Nucleus accumbens (tissue), 56 donors: ENCODE results near the gene C12orf57.
A peak's percentile ranks its signal among the peaks of the same experiment; 100 is the strongest.

Source experiments
- DNase-seq, 56 donors: peaks; one replicate each; lab custom pipeline; 2025; lab: John Stamatoyannopoulos, UW

C12orf57 gene

GRCh38 chr12:6961278-6961694, 17.5 kb downstream of the C12orf57 start:
- peak in 31 of 56 donors; percentile 16 to 84 (median 55) for DNase-seq

- peak in 8 of 56 donors; percentile 13 to 41 (median 18) for DNase-seq
These were observed 18.0 kb downstream of the C12orf57 start for GRCh38 chr12:6961695-6962284.

GRCh38 chr12:6962285-6963015, 18.6 kb downstream of the C12orf57 start:
- DNase-seq, result no peak

- no peak for DNase-seq
These were observed 19.4 kb downstream of the C12orf57 start for GRCh38 chr12:6963016-6963731.

GRCh38 chr12:6963791-6964413, 20.1 kb downstream of the C12orf57 start:
- no peak for DNase-seq

- no peak for DNase-seq
These were observed 20.8 kb downstream of the C12orf57 start for GRCh38 chr12:6964605-6965025.

- peak in 51 of 56 donors; percentile 31 to 88 (median 62) for DNase-seq
These were observed 21.3 kb downstream of the C12orf57 start for GRCh38 chr12:6965026-6965661.

GRCh38 chr12:6965714-6966113, 21.9 kb downstream of the C12orf57 start:
- no peak for DNase-seq

GRCh38 chr12:6966351-6966750, 22.5 kb downstream of the C12orf57 start:
- no peak for DNase-seq

- no peak for DNase-seq
These were observed 23.9 kb downstream of the C12orf57 start for GRCh38 chr12:6967651-6968100.

GRCh38 chr12:6968426-6968825, 24.6 kb downstream of the C12orf57 start:
- no peak for DNase-seq

- DNase-seq, result peak in 2 of 56 donors; percentile 47 to 62
These were observed 26.3 kb downstream of the C12orf57 start for GRCh38 chr12:6970096-6970527.

GRCh38 chr12:6974180-6974579, 30.4 kb downstream of the C12orf57 start:
- DNase-seq, result no peak

GRCh38 chr12:6975297-6976032, 31.6 kb downstream of the C12orf57 start:
- DNase-seq, result no peak

- no peak for DNase-seq
These were observed 33.8 kb downstream of the C12orf57 start for GRCh38 chr12:6977653-6978052.

- no peak for DNase-seq
These were observed 34.4 kb downstream of the C12orf57 start for GRCh38 chr12:6978188-6978587.

- DNase-seq, result no peak
These were observed 34.8 kb downstream of the C12orf57 start for GRCh38 chr12:6978611-6979011.

- no peak for DNase-seq
These were observed 35.2 kb downstream of the C12orf57 start for GRCh38 chr12:6979021-6979420.

- no peak for DNase-seq
These were observed 35.6 kb downstream of the C12orf57 start for GRCh38 chr12:6979453-6979852.

- no peak for DNase-seq
These were observed 36.3 kb downstream of the C12orf57 start for GRCh38 chr12:6980075-6980474.
